ENCODE data around the gene NBAS.
"Not testable (repeated sequence)": the region's sequence is repeated elsewhere in the genome, so short reads cannot be mapped to it uniquely, and the experiment has no call there.

NBAS gene

DNA sequence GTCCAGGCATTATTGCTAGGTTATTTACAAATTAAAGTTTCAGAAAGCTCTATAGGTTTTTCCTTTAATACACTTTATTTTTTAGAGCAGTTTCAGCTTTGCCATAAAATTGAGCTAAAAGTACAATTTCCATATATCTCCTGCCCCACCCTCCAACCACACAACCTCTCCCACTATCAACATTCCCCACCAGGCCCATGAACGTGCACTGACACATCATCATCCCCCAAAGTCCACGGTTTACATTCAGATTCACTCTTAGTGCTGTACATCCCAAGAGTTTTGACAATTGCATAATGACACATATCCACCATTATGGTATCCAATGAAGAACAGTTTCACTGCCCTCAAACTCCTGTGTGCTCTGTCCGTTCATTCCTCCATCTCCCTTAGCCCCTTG is 139.4 kb downstream of the NBAS start:
- H3K4me3 ChIP-seq (ENCODE audit: low read depth, low read length), result no peak overlapping the region
- TF ChIP-seq, protein P1, sequence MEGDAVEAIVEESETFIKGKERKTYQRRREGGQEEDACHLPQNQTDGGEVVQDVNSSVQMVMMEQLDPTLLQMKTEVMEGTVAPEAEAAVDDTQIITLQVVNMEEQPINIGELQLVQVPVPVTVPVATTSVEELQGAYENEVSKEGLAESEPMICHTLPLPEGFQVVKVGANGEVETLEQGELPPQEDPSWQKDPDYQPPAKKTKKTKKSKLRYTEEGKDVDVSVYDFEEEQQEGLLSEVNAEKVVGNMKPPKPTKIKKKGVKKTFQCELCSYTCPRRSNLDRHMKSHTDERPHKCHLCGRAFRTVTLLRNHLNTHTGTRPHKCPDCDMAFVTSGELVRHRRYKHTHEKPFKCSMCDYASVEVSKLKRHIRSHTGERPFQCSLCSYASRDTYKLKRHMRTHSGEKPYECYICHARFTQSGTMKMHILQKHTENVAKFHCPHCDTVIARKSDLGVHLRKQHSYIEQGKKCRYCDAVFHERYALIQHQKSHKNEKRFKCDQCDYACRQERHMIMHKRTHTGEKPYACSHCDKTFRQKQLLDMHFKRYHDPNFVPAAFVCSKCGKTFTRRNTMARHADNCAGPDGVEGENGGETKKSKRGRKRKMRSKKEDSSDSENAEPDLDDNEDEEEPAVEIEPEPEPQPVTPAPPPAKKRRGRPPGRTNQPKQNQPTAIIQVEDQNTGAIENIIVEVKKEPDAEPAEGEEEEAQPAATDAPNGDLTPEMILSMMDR (IDR thresholded peaks at IDR 0.05; ENCODE audit: borderline replicate concordance, insufficient read depth, low read depth, low read length), result no peak

DNA sequence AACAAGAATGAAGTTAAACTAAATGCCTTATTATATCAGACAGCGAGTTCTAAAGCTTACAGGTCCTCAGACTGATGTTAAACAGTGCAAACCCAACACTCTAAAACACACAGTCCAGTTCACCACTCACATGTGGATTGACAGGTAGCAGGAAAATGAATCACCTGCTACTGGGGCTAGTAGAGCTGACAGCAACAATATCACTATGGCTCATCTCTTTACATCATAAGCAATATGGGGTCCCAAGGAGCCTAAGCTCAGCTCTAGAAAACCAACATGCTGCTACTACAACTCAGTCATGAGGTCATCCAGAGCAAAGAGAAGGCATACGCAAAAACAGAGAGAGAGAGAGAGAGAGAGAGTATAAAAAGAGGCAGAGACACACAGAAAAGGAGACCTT is 145.4 kb downstream of the NBAS start:
- H3K4me3 ChIP-seq (ENCODE audit: low read depth, low read length), result no peak overlapping the region
- TF ChIP-seq, protein P1 (IDR thresholded peaks at IDR 0.05; ENCODE audit: borderline replicate concordance, insufficient read depth, low read depth, low read length), result no peak

DNA sequence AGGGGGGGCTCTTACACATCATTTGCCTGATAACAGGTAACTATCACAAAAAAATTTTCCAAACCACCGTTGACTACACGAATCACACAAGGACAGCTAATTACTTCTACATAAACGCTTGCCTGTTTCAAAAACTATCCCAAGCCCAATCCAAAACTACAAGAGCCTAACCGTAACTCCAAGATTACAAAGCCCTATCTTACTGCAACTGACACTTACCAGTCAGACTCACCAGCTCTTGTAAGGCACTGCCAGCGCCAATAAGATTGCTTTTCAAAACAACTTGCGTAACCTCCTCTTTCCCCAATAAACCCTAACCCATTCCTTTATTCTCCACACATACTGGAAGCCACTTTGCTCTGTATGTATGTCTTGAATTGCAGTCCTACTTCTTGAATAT is 148.4 kb downstream of the NBAS start:
- TF ChIP-seq, protein P1 (IDR thresholded peaks at IDR 0.05; ENCODE audit: borderline replicate concordance, insufficient read depth, low read depth, low read length), result no peak
- H3K4me3 ChIP-seq (ENCODE audit: low read depth, low read length), result no peak overlapping the region

DNA sequence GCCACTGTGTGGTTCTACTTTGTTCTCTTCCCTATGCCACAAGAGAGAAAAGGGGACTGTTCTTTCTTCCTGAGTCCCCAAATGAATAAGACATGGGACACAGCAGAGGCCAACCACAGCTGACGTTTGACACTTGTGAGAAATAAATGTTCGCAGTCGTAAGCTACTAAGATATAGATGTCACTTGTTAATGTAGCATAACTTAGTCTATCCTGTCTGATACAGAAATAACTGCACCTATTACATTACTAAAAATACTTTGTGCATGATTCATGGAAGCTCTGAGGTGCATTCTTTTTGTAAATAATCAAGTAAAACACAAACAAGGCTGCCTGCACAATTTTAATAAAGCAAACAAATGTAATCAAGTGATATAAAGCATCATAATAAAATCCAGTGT is 148.8 kb downstream of the NBAS start:
- H3K4me3 ChIP-seq (ENCODE audit: low read depth, low read length), result no peak overlapping the region
- TF ChIP-seq, protein P1 (IDR thresholded peaks at IDR 0.05; ENCODE audit: borderline replicate concordance, insufficient read depth, low read depth, low read length), result no peak

DNA sequence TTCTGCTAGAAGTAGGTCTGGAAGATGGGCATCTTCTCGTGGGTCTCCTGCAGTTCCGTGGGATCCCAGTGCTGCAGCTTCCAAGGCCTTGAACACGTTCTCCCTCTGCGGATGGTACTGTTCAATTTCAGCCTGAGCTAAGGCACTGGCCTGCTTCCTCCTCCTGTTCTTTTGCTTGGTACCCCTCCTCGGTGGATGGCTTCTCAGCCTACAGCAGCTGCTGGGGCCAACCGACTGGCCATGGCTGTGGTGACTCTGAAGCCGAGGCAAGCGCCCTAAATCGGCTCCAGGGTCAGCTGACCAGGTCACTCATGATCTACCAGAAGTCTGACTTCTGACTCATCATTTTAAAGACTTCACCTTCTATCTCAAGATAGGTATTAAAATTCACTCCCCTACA is 150.2 kb downstream of the NBAS start:
- no peak overlapping the region for H3K4me3 ChIP-seq (ENCODE audit: low read depth, low read length)
- TF ChIP-seq, protein P1 (IDR thresholded peaks at IDR 0.05; ENCODE audit: borderline replicate concordance, insufficient read depth, low read depth, low read length), result no peak

DNA sequence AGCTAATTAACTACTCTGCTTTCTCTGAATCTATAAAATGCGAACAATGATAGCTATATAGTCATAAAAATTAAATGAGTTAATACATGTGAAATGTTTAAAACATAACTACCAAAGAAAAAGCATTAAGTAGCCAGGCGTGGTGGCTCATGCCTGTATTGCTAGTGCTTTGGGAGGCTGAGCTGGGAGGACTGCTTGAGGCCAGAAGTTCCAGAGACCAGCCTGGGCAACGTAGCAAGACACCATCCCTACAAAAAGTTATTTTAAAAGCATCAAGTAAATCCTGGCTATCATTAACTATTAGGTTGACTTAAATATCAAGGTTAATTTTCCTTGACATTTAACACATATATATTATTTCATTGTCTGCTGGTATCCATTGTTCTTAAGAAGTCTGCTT is 152.4 kb downstream of the NBAS start:
- TF ChIP-seq, protein P1 (IDR thresholded peaks at IDR 0.05; ENCODE audit: borderline replicate concordance, insufficient read depth, low read depth, low read length), result no peak

DNA sequence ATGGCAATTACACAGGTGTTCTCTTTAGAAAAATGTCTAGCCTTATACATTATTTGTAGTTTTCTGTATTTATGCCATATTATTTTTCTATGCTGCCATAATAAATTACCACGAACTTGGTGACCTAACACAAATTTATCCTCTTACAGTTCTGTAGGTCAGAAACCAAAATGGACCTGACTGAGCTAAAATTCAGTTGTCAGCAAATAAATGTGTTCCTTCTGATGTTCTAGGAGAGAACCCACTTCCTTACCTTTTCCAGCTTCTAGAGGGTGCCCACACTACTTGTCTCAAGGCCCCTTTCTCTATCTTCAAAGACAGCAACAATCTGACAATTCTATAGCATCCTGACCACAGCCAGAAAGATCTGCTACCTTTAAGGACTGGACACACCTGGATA is 153.5 kb downstream of the NBAS start:
- H3K4me3 ChIP-seq (ENCODE audit: low read depth, low read length), result no peak overlapping the region
- TF ChIP-seq, protein P1 (IDR thresholded peaks at IDR 0.05; ENCODE audit: borderline replicate concordance, insufficient read depth, low read depth, low read length), result no peak

More for the DNA sequence above, 152.4 kb downstream of the NBAS start:
- no peak overlapping the region for H3K4me3 ChIP-seq (ENCODE audit: low read depth, low read length)

DNA sequence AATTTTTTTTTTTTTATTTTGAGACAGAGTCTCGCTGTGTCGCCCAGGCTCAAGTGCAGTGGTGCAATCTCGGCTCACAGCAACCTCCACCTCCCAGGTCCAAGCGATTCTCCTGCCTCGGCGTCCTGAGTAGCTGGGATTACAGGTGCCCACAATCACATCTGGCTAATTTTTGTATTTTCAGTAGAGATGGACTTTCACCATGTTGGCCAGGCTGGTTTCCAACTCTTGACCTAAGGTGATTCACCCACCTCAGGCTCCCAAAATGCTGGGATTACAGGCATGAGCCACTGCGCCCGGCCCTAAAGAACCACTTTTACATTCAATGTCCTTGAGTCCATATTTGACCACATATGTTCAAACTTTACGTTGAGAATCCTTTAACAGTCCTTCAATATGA is 156.6 kb downstream of the NBAS start:
- H3K4me3 ChIP-seq (ENCODE audit: low read depth, low read length), result not testable (repeated sequence)

Measured in GM12875 (cell line).